WTC11 (cell line): ENCODE data around the gene HOXB6. TPM values are rescaled to one million over a fixed set of nuclear protein-coding genes. Genes with fewer than 3 reads are reported as not detected.

Experiments used
- ATAC-seq: fragments of 200-7000 bp; cut with Tn5 transposase; 2 replicates; pipeline ENCODE4 v1.10.0; 2021; ENCODE audit warnings: mild to moderate bottlenecking, moderate library complexity
- CTCF ChIA-PET: fragments of 300-600 bp; sonication (Branson Sonifier 250); formaldehyde crosslinking; loops from one replicate; lab custom pipeline; 2021; ENCODE audit warnings: antibody characterized with exemption; lab: Charles Lee
- POLR2A ChIA-PET: fragments of 350-600 bp; sonication (Branson Sonifier 250); formaldehyde crosslinking; loops from one replicate; lab custom pipeline; 2021; ENCODE audit warnings: antibody characterized with exemption; lab: Charles Lee
- DNase-seq: peaks from one replicate; pipeline ENCODE4 v3.0.0; 2021; ENCODE audit warnings: low spot score
- H3K27ac Mint-ChIP-seq: 2 replicates; pipeline ENCODE4 v1.8.0; 2021; ENCODE audit warnings: mixed read lengths
- H3K27me3 Mint-ChIP-seq: 2 replicates; pipeline ENCODE4 v1.8.0; 2021; ENCODE audit warnings: low read depth, mild to moderate bottlenecking, moderate library complexity, mixed read lengths
- H3K36me3 Mint-ChIP-seq: 2 replicates; pipeline ENCODE4 v1.8.0; 2021; ENCODE audit warnings: mixed read lengths
- H3K4me1 Mint-ChIP-seq: 2 replicates; pipeline ENCODE4 v1.8.0; 2022; ENCODE audit warnings: mixed read lengths
- H3K4me3 Mint-ChIP-seq: 2 replicates; pipeline ENCODE4 v1.8.0; 2021; ENCODE audit warnings: mild to moderate bottlenecking, moderate library complexity, mixed read lengths
- H3K9me3 Mint-ChIP-seq: 2 replicates; pipeline ENCODE4 v1.8.0; 2021; ENCODE audit warnings: mixed read lengths
- CREM ChIP-seq: sonication (generic); formaldehyde crosslinking; IDR thresholded peaks from 2 replicates; pipeline ENCODE4 v1.8.1; 2022; ENCODE audit warnings: mild to moderate bottlenecking, missing genetic modification reagents, moderate library complexity
- ELF4 ChIP-seq: sonication (generic); formaldehyde crosslinking; IDR thresholded peaks from 2 replicates; pipeline ENCODE4 v1.8.1; 2022; ENCODE audit warnings: low read depth, mild to moderate bottlenecking, moderate library complexity, missing genetic modification reagents
- FOXP1 ChIP-seq: sonication (generic); formaldehyde crosslinking; IDR thresholded peaks from 2 replicates; pipeline ENCODE4 v1.8.0; 2022; ENCODE audit warnings: missing genetic modification reagents, mild to moderate bottlenecking, moderate library complexity, borderline replicate concordance
- GABPB1 ChIP-seq: sonication (generic); formaldehyde crosslinking; IDR thresholded peaks from 2 replicates; pipeline ENCODE4 v1.8.1; 2023; ENCODE audit warnings: mild to moderate bottlenecking, missing genetic modification reagents
- KAT7 ChIP-seq: sonication (generic); formaldehyde crosslinking; IDR thresholded peaks from 2 replicates; pipeline ENCODE4 v1.8.1; 2023; ENCODE audit warnings: missing genetic modification reagents, mild to moderate bottlenecking, borderline replicate concordance
- NFATC4 ChIP-seq: fragments of 250-450 bp; sonication (Bioruptor Pico); IDR thresholded peaks from 2 replicates; pipeline ENCODE4 v1.9.0; 2021; ENCODE audit warnings: mild to moderate bottlenecking
- NR3C1 ChIP-seq: sonication (generic); formaldehyde crosslinking; conservative IDR thresholded peaks from 2 replicates; pipeline ENCODE4 v1.8.1; 2023; ENCODE audit warnings: low read depth, mild to moderate bottlenecking, missing genetic modification reagents
- total RNA-seq: library from RNA; stranded (reverse); gene quantifications from 3 replicates; pipeline ENCODE4 v1.2.3, GENCODE V29; 2021
- TF ChIP-seq, protein P1 (sequence below): fragments of 250-450 bp; sonication (Bioruptor Pico); IDR thresholded peaks from 2 replicates; pipeline ENCODE4 v1.9.0; 2021; ENCODE audit warnings: mild to moderate bottlenecking, borderline replicate concordance
- TF ChIP-seq, protein P2 (sequence below): sonication (generic); formaldehyde crosslinking; IDR thresholded peaks from 2 replicates; pipeline ENCODE4 v1.8.1; 2022; ENCODE audit warnings: missing genetic modification reagents, borderline replicate concordance
- TF ChIP-seq, protein P3 (sequence below): sonication (generic); formaldehyde crosslinking; IDR thresholded peaks from 2 replicates; pipeline ENCODE4 v1.8.1; 2022; ENCODE audit warnings: low read depth, missing genetic modification reagents, borderline replicate concordance
- TF ChIP-seq, protein P4 (sequence below): sonication (generic); formaldehyde crosslinking; IDR thresholded peaks from 2 replicates; pipeline ENCODE4 v1.8.0; 2022; ENCODE audit warnings: mild to moderate bottlenecking, missing genetic modification reagents
- TF ChIP-seq, protein P5 (sequence below): sonication (generic); formaldehyde crosslinking; conservative IDR thresholded peaks from 2 replicates; pipeline ENCODE4 v1.8.1; 2023; ENCODE audit warnings: mild to moderate bottlenecking, low read depth, missing genetic modification reagents, moderate library complexity
- TF ChIP-seq, protein P6 (sequence below): fragments of 250-450 bp; sonication (Bioruptor Pico); IDR thresholded peaks from 2 replicates; pipeline ENCODE4 v2.1.2; 2022; ENCODE audit warnings: mild to moderate bottlenecking, moderate library complexity
- TF ChIP-seq, protein P7 (sequence below): sonication (generic); formaldehyde crosslinking; IDR thresholded peaks from 2 replicates; pipeline ENCODE4 v1.8.0; 2022; ENCODE audit warnings: mild to moderate bottlenecking, missing genetic modification reagents
- TF ChIP-seq, protein P8 (sequence below): sonication (generic); formaldehyde crosslinking; IDR thresholded peaks from 2 replicates; pipeline ENCODE4 v1.8.1; 2023; ENCODE audit warnings: mild to moderate bottlenecking, missing genetic modification reagents, moderate library complexity
- TF ChIP-seq, protein P9 (sequence below): sonication (generic); formaldehyde crosslinking; IDR thresholded peaks from 2 replicates; pipeline ENCODE4 v1.8.0; 2023; ENCODE audit warnings: missing genetic modification reagents
- TF ChIP-seq, protein P10 (sequence below): sonication (generic); formaldehyde crosslinking; IDR thresholded peaks from 2 replicates; pipeline ENCODE4 v1.8.0; 2022; ENCODE audit warnings: mild to moderate bottlenecking, missing genetic modification reagents

HOXB6 gene
- total RNA-seq, 1 experiment from 2014 or later = not detected

DNA sequence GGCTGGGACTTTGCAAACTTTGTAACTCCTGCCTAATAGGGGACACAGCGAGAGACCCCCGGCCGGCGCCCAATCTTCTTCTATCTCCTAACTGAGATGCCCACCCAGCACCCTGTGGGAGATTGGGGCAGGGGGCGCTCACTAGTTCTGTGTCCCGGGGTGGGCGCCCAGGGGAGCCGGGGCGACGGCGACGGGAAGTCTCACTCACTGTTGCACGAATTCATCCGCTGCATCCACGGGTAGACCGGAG is 7.3 kb downstream of the HOXB6 start:
- Mint-ChIP-seq H3K4me3 (peak overlapping the region; percentile 38), H3K9me3 (no peaks in the 10 kb centered on the region), H3K4me1 (peaks cover 49% of the 10 kb centered on the region), H3K27me3 (peaks cover 100% of the 10 kb centered on the region; the same call in 1 of the 2 replicates), H3K27ac (no peak overlapping the region), H3K36me3 (peaks cover 2% of the 10 kb centered on the region; the same call in 1 of the 2 replicates)
- DNase-seq (no peak), ATAC-seq (no peak)
- ChIA-PET POLR2A (no interaction called here), CTCF (interaction anchor here (1.5 to 1.6 kb wide), 2 partner anchors 16 to 39 kb away, joined by 3 to 5 read pairs; no protein-coding TSS in a partner anchor)
- TF ChIP-seq CREM (no peak), ELF4 (CRISPR knock-in tag) (no peak), KAT7 (CRISPR knock-in tag) (no peak), NFATC4 (CRISPR knock-in tag) (no peak)
- TF ChIP-seq, protein P1, sequence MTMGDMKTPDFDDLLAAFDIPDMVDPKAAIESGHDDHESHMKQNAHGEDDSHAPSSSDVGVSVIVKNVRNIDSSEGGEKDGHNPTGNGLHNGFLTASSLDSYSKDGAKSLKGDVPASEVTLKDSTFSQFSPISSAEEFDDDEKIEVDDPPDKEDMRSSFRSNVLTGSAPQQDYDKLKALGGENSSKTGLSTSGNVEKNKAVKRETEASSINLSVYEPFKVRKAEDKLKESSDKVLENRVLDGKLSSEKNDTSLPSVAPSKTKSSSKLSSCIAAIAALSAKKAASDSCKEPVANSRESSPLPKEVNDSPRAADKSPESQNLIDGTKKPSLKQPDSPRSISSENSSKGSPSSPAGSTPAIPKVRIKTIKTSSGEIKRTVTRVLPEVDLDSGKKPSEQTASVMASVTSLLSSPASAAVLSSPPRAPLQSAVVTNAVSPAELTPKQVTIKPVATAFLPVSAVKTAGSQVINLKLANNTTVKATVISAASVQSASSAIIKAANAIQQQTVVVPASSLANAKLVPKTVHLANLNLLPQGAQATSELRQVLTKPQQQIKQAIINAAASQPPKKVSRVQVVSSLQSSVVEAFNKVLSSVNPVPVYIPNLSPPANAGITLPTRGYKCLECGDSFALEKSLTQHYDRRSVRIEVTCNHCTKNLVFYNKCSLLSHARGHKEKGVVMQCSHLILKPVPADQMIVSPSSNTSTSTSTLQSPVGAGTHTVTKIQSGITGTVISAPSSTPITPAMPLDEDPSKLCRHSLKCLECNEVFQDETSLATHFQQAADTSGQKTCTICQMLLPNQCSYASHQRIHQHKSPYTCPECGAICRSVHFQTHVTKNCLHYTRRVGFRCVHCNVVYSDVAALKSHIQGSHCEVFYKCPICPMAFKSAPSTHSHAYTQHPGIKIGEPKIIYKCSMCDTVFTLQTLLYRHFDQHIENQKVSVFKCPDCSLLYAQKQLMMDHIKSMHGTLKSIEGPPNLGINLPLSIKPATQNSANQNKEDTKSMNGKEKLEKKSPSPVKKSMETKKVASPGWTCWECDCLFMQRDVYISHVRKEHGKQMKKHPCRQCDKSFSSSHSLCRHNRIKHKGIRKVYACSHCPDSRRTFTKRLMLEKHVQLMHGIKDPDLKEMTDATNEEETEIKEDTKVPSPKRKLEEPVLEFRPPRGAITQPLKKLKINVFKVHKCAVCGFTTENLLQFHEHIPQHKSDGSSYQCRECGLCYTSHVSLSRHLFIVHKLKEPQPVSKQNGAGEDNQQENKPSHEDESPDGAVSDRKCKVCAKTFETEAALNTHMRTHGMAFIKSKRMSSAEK (CRISPR knock-in tag) = no peak
- TF ChIP-seq, protein P2, sequence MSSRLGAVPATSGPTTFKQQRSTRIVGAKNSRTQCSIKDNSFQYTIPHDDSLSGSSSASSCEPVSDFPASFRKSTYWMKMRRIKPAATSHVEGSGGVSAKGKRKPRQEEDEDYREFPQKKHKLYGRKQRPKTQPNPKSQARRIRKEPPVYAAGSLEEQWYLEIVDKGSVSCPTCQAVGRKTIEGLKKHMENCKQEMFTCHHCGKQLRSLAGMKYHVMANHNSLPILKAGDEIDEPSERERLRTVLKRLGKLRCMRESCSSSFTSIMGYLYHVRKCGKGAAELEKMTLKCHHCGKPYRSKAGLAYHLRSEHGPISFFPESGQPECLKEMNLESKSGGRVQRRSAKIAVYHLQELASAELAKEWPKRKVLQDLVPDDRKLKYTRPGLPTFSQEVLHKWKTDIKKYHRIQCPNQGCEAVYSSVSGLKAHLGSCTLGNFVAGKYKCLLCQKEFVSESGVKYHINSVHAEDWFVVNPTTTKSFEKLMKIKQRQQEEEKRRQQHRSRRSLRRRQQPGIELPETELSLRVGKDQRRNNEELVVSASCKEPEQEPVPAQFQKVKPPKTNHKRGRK = no peak
- TF ChIP-seq, protein P3, sequence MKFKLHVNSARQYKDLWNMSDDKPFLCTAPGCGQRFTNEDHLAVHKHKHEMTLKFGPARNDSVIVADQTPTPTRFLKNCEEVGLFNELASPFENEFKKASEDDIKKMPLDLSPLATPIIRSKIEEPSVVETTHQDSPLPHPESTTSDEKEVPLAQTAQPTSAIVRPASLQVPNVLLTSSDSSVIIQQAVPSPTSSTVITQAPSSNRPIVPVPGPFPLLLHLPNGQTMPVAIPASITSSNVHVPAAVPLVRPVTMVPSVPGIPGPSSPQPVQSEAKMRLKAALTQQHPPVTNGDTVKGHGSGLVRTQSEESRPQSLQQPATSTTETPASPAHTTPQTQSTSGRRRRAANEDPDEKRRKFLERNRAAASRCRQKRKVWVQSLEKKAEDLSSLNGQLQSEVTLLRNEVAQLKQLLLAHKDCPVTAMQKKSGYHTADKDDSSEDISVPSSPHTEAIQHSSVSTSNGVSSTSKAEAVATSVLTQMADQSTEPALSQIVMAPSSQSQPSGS (CRISPR knock-in tag) = no peak
- TF ChIP-seq, protein P4, sequence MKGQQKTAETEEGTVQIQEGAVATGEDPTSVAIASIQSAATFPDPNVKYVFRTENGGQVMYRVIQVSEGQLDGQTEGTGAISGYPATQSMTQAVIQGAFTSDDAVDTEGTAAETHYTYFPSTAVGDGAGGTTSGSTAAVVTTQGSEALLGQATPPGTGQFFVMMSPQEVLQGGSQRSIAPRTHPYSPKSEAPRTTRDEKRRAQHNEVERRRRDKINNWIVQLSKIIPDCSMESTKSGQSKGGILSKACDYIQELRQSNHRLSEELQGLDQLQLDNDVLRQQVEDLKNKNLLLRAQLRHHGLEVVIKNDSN (CRISPR knock-in tag) = no peak
- TF ChIP-seq, protein P5, sequence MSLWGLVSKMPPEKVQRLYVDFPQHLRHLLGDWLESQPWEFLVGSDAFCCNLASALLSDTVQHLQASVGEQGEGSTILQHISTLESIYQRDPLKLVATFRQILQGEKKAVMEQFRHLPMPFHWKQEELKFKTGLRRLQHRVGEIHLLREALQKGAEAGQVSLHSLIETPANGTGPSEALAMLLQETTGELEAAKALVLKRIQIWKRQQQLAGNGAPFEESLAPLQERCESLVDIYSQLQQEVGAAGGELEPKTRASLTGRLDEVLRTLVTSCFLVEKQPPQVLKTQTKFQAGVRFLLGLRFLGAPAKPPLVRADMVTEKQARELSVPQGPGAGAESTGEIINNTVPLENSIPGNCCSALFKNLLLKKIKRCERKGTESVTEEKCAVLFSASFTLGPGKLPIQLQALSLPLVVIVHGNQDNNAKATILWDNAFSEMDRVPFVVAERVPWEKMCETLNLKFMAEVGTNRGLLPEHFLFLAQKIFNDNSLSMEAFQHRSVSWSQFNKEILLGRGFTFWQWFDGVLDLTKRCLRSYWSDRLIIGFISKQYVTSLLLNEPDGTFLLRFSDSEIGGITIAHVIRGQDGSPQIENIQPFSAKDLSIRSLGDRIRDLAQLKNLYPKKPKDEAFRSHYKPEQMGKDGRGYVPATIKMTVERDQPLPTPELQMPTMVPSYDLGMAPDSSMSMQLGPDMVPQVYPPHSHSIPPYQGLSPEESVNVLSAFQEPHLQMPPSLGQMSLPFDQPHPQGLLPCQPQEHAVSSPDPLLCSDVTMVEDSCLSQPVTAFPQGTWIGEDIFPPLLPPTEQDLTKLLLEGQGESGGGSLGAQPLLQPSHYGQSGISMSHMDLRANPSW (CRISPR knock-in tag) = no peak

DNA sequence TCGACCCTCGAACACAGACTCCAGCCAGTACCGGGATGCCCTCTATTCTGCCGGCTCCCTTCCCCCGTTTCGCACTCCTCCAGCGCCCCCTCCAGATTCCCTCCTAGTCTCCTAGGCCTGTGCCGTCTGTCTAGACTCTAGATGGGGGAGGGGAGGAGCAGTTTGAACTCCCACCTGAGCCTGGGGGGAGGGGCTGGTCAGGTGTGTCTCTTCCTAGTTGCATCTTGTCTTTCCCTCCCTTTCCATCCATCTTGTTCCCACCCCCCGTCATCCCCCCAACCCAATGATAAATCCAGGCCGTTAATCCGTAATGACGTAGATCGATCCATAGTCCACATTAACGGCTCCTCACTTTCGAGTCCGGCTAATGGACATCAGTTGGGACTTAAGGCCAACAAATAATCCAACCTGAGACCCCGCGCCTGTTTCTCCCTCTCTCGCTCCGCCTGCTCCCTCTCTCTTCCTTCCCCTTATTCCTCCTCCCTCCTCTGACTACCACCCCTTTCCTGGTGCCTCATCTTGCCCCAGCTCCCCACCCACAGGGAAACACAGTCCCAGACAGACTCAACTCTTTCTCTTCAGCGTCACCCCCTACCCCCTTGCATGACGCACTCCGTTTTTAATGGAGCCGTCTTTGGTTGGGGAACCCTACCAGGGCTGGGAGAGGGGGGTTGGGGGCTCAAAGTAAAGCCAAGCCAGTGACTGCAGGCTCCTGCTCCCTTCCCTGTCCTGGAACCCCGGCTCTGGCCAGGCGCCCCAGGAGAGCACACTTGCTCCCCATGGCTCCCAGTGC is 7.9 kb downstream of the HOXB6 start:
- ChIA-PET POLR2A (interaction anchor here (0.6 kb wide), 1 partner anchor 459 kb away, joined by 3 read pairs; no protein-coding TSS in a partner anchor), CTCF (interaction anchor here (0.9 to 1.6 kb wide), 3 partner anchors 13 to 40 kb away, joined by 3 to 4 read pairs (median 3); no protein-coding TSS in a partner anchor)
- Mint-ChIP-seq H3K36me3 (peaks cover 2% of the 10 kb centered on the region; the same call in 1 of the 2 replicates), H3K27ac (no peak overlapping the region), H3K4me1 (peaks cover 48% of the 10 kb centered on the region), H3K9me3 (no peaks in the 10 kb centered on the region), H3K27me3 (peaks cover 100% of the 10 kb centered on the region; the same call in 1 of the 2 replicates), H3K4me3 (peak overlapping the region; percentile 59)
- no peak; the same call in 1 of the 2 replicates for ATAC-seq
- DNase-seq = no peak
- TF ChIP-seq, protein P6, sequence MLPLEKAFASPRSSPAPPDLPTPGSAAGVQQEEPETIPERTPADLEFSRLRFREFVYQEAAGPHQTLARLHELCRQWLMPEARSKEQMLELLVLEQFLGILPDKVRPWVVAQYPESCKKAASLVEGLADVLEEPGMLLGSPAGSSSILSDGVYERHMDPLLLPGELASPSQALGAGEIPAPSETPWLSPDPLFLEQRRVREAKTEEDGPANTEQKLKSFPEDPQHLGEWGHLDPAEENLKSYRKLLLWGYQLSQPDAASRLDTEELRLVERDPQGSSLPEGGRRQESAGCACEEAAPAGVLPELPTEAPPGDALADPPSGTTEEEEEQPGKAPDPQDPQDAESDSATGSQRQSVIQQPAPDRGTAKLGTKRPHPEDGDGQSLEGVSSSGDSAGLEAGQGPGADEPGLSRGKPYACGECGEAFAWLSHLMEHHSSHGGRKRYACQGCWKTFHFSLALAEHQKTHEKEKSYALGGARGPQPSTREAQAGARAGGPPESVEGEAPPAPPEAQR (CRISPR knock-in tag) = no peak
- TF ChIP-seq NR3C1 (CRISPR knock-in tag) (no peak), GABPB1 (CRISPR knock-in tag) (no peak), FOXP1 (CRISPR knock-in tag) (no peak)
- TF ChIP-seq, protein P7, sequence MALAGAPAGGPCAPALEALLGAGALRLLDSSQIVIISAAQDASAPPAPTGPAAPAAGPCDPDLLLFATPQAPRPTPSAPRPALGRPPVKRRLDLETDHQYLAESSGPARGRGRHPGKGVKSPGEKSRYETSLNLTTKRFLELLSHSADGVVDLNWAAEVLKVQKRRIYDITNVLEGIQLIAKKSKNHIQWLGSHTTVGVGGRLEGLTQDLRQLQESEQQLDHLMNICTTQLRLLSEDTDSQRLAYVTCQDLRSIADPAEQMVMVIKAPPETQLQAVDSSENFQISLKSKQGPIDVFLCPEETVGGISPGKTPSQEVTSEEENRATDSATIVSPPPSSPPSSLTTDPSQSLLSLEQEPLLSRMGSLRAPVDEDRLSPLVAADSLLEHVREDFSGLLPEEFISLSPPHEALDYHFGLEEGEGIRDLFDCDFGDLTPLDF (CRISPR knock-in tag) = no peak
- TF ChIP-seq, protein P8, sequence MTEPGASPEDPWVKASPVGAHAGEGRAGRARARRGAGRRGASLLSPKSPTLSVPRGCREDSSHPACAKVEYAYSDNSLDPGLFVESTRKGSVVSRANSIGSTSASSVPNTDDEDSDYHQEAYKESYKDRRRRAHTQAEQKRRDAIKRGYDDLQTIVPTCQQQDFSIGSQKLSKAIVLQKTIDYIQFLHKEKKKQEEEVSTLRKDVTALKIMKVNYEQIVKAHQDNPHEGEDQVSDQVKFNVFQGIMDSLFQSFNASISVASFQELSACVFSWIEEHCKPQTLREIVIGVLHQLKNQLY (CRISPR knock-in tag) = no peak
- TF ChIP-seq, protein P9, sequence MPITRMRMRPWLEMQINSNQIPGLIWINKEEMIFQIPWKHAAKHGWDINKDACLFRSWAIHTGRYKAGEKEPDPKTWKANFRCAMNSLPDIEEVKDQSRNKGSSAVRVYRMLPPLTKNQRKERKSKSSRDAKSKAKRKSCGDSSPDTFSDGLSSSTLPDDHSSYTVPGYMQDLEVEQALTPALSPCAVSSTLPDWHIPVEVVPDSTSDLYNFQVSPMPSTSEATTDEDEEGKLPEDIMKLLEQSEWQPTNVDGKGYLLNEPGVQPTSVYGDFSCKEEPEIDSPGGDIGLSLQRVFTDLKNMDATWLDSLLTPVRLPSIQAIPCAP (CRISPR knock-in tag) = no peak
- TF ChIP-seq, protein P10, sequence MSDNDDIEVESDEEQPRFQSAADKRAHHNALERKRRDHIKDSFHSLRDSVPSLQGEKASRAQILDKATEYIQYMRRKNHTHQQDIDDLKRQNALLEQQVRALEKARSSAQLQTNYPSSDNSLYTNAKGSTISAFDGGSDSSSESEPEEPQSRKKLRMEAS (CRISPR knock-in tag) = no peak
